Endothelial cell of umbilical vein (primary cell): ENCODE results near the gene ALPK1. TPM values are rescaled to one million over a fixed set of nuclear protein-coding genes. Genes with fewer than 3 reads are reported as not detected.

Experiments used
- BruUV-seq: library from RNA; stranded (reverse); fragments of 400-500 nt; replicated peaks from 2 replicates; lab custom pipeline; 2021; lab: Mats Ljungman, UMichigan
- CTCF ChIA-PET: fragments of 300-600, 350-600 bp; sonication (Branson Sonifier 250); formaldehyde crosslinking; loops from one replicate; lab custom pipeline; 2021; ENCODE audit warnings: antibody characterized with exemption, inconsistent platforms; lab: Charles Lee
- POLR2A ChIA-PET: fragments of 300-600, 350-600 bp; sonication (Branson Sonifier 250); formaldehyde crosslinking; loops from one replicate; lab custom pipeline; 2021; ENCODE audit warnings: antibody characterized with exemption, inconsistent platforms; lab: Charles Lee
- DNase-seq: peaks from one replicate; pipeline ENCODE4 v3.0.0-alpha.2; 2011; ENCODE audit warnings: low read depth, low spot score
- FAIRE-seq: peaks from 2 replicates; lab custom pipeline; 2011; peaks lifted over from hg19 to GRCh38; lab: Jason Lieb, UNC
- H2AFZ ChIP-seq: 2 replicates; pipeline ENCODE4 v1.6.0; 2012; ENCODE audit warnings: low read depth, low read length, control low read depth, inconsistent platforms
- H3K27ac ChIP-seq: 2 replicates; pipeline ENCODE4 v1.5.1; 2011; ENCODE audit warnings: low read depth, mild to moderate bottlenecking, control low read depth, low read length, moderate library complexity; ENCODE audit not compliant: insufficient read depth
- H3K27me3 ChIP-seq, 2 experiments: 2 replicates each; pipeline versions ENCODE4 v1.6.0 to v1.6.1; 2011; ENCODE audit warnings: low read length in 2 of 2, mixed read lengths in 1 of 2; ENCODE audit not compliant: control insufficient read depth in 2 of 2, insufficient read depth in 2 of 2
- H3K36me3 ChIP-seq, 2 experiments: 2 replicates in 1 of 2; 3 replicates in 1 of 2; pipeline ENCODE4 v1.5.1; 2011; ENCODE audit warnings: low read length in 2 of 2, mild to moderate bottlenecking in 1 of 2, moderate library complexity in 1 of 2; ENCODE audit not compliant: control insufficient read depth in 2 of 2, insufficient read depth in 2 of 2; ENCODE audit errors: extremely low read depth in 1 of 2
- H3K4me1 ChIP-seq: 3 replicates; pipeline ENCODE4 v1.5.1; 2011; ENCODE audit warnings: mild to moderate bottlenecking, low read length; ENCODE audit not compliant: control insufficient read depth, insufficient read depth; ENCODE audit errors: extremely low read depth
- H3K4me2 ChIP-seq: 2 replicates; pipeline ENCODE4 v1.6.1; 2011; ENCODE audit warnings: low read length, control low read depth, mixed read lengths; ENCODE audit not compliant: insufficient read depth
- H3K4me3 ChIP-seq, 3 experiments: fragments of 200-600 bp in 1 of 3; sonication (generic), shearing (Covaris generic) in 1 of 3; replicated peaks in 1 of 3; 2 replicates each; pipeline ENCODE4 v1.5.1; 2011 to 2016; ENCODE audit warnings: control low read depth in 3 of 3, low read length in 3 of 3, mild to moderate bottlenecking in 2 of 3, inconsistent platforms in 1 of 3, low read depth in 1 of 3, moderate library complexity in 1 of 3; ENCODE audit not compliant: insufficient read depth in 1 of 3
- H3K79me2 ChIP-seq: 2 replicates; pipeline ENCODE4 v1.6.0; 2012; ENCODE audit warnings: low read length, inconsistent platforms; ENCODE audit not compliant: control insufficient read depth, insufficient read depth
- H3K9ac ChIP-seq: replicated peaks from 2 replicates; pipeline ENCODE3; 2011; ENCODE audit warnings: low read length, control low read depth; ENCODE audit not compliant: insufficient read depth; ENCODE audit errors: extremely low read depth
- H3K9me1 ChIP-seq: replicated peaks from 3 replicates; pipeline ENCODE4 v1.6.0; 2011; ENCODE audit warnings: mild to moderate bottlenecking, low read length; ENCODE audit not compliant: control insufficient read depth, insufficient read depth; ENCODE audit errors: extremely low read depth
- H3K9me3 ChIP-seq: replicated peaks from 2 replicates; pipeline ENCODE4 v1.5.1; 2012; ENCODE audit warnings: low read length, inconsistent platforms; ENCODE audit not compliant: control insufficient read depth, insufficient read depth
- H4K20me1 ChIP-seq: replicated peaks from 2 replicates; pipeline ENCODE3; 2011; ENCODE audit warnings: mild to moderate bottlenecking, low read length; ENCODE audit not compliant: control insufficient read depth, insufficient read depth; ENCODE audit errors: extremely low read depth
- EZH2 ChIP-seq: IDR thresholded peaks from 2 replicates; pipeline ENCODE4 v1.6.1; 2012; ENCODE audit warnings: borderline replicate concordance, low read depth, mild to moderate bottlenecking, moderate library complexity, low read length, inconsistent platforms; ENCODE audit not compliant: severe bottlenecking
- FOS ChIP-seq: IDR thresholded peaks from 2 replicates; pipeline ENCODE4 v1.6.1; 2011; ENCODE audit warnings: mild to moderate bottlenecking, low read length, moderate library complexity, borderline replicate concordance; ENCODE audit not compliant: insufficient read depth
- GATA2 ChIP-seq: IDR thresholded peaks from 2 replicates; pipeline ENCODE4 v1.7.0; 2011; ENCODE audit warnings: low read depth, mild to moderate bottlenecking, moderate library complexity, mixed read lengths, low read length; ENCODE audit not compliant: insufficient read length, insufficient read depth
- JUN ChIP-seq: IDR thresholded peaks from 2 replicates; pipeline ENCODE4 v1.6.1; 2011; ENCODE audit warnings: borderline replicate concordance, low read depth; ENCODE audit not compliant: insufficient read length, insufficient read depth
- MYC ChIP-seq: IDR thresholded peaks from one replicate; pipeline ENCODE4 v1.6.1; 2011; ENCODE audit warnings: mild to moderate bottlenecking, low read depth, low read length
- POLR2A ChIP-seq: IDR thresholded peaks from 2 replicates; pipeline ENCODE4 v1.6.1; 2012; ENCODE audit warnings: low read depth, mild to moderate bottlenecking, control low read depth, low read length
- POLR2AphosphoS5 ChIP-seq: IDR thresholded peaks from 2 replicates; pipeline ENCODE4 v1.6.1; 2012; ENCODE audit warnings: low read depth, mild to moderate bottlenecking, control low read depth, low read length, moderate library complexity; ENCODE audit not compliant: insufficient read depth
- dilution Hi-C: fragments of 300-500 bp; cut with MboI; formaldehyde crosslinking; loops from one replicate; pipeline ENCODE4 v1.15.0; 2019; ENCODE audit warnings: low sequenced_read_pairs; ENCODE audit not compliant: extremely low pct_ligation_motif_present
- intact Hi-C: fragments of 100-400 bp; cut with micrococcal nuclease; formaldehyde crosslinking; loops from one replicate; pipeline ENCODE4 v1.10.0; 2022
- polyA plus RNA-seq, 4 experiments: library from polyadenylated mRNA; depleted of rRNA in 3 of 4; stranded (reverse) in 3 of 4; unstranded in 1 of 4; fragments of >200 nt; gene quantifications; 2 replicates each; pipeline versions ENCODE4 v1.2.1 to v1.2.3, GENCODE V29; 2011 to 2012; ENCODE audit warnings: missing spikeins in 1 of 4
- total RNA-seq: library from RNA; stranded (reverse); gene quantifications from 2 replicates; pipeline ENCODE4 v1.2.3, GENCODE V29; 2021
- TF ChIP-seq, protein P1 (sequence below), 2 donors: IDR thresholded peaks; 1 replicate in 1 of 2; 2 replicates in 1 of 2; pipeline ENCODE4 v1.5.1; 2011; ENCODE audit warnings: low read length in 2 of 2, mild to moderate bottlenecking in 2 of 2, moderate library complexity in 2 of 2, control low read depth in 1 of 2, inconsistent platforms in 1 of 2, low read depth in 1 of 2; ENCODE audit not compliant: insufficient read depth in 1 of 2; ENCODE audit errors: extremely low read depth in 1 of 2
- TF ChIP-seq, protein P2 (sequence below): IDR thresholded peaks from 2 replicates; pipeline ENCODE4 v1.6.1; 2011; ENCODE audit not compliant: insufficient read depth, insufficient read length

The ALPK1 gene
- total and polyA plus RNA-seq, 2 donors (not counting 3 experiments of a cell fraction or from before 2014, with no cell fraction given) = 1.4 to 5.5 TPM

DNA sequence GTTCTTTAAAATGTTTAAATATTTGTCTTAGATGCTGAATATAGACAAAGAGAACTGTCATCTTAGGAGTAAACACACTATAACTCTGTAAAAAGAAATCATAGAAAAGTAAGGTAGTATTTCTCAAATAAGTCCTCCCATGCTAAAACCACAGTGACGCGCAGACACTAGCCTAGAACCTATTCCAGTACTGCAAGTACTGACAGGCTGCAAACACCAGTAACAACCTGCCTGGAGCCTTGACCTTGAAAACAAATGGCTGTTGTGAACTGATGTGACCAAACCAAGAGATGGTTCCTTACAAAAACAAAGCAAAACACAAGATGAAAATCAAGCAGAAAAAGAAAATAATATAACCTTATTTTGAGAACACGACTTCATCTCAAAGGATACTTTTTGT lies 19.9 kb upstream of the ALPK1 start:
- Histone ChIP-seq H3K36me3 (peaks cover 2 to 4% of the 10 kb centered on the region in 2 experiments), H3K4me1 (peaks cover 4% of the 10 kb centered on the region), H2AFZ (no peak overlapping the region), H3K9me3 (no peaks in the 10 kb centered on the region), H3K79me2 (peaks cover 26% of the 10 kb centered on the region), H3K27me3 (no peaks in the 10 kb centered on the region), H3K4me2 (no peak overlapping the region), H3K27ac (no peak overlapping the region), H3K9ac (no peak overlapping the region), H3K4me3 (no peak overlapping the region), H4K20me1 (no peaks in the 10 kb centered on the region), H3K9me1 (no peaks in the 10 kb centered on the region)
- POLR2A ChIA-PET = no interaction called here
- TF ChIP-seq, protein P1, sequence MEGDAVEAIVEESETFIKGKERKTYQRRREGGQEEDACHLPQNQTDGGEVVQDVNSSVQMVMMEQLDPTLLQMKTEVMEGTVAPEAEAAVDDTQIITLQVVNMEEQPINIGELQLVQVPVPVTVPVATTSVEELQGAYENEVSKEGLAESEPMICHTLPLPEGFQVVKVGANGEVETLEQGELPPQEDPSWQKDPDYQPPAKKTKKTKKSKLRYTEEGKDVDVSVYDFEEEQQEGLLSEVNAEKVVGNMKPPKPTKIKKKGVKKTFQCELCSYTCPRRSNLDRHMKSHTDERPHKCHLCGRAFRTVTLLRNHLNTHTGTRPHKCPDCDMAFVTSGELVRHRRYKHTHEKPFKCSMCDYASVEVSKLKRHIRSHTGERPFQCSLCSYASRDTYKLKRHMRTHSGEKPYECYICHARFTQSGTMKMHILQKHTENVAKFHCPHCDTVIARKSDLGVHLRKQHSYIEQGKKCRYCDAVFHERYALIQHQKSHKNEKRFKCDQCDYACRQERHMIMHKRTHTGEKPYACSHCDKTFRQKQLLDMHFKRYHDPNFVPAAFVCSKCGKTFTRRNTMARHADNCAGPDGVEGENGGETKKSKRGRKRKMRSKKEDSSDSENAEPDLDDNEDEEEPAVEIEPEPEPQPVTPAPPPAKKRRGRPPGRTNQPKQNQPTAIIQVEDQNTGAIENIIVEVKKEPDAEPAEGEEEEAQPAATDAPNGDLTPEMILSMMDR (IDR thresholded peaks at IDR 0.05; ENCODE audit: extremely low read depth in 1 of 2, insufficient read depth in 1 of 2, low read depth in 1 of 2, low read length in 2 of 2) = no peak
- TF ChIP-seq POLR2A (no peak), MYC (no peak), JUN (no peak), FOS (no peak), EZH2 (no peak), GATA2 (no peak), POLR2AphosphoS5 (no peak)
- TF ChIP-seq, protein P2, sequence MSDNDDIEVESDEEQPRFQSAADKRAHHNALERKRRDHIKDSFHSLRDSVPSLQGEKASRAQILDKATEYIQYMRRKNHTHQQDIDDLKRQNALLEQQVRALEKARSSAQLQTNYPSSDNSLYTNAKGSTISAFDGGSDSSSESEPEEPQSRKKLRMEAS = no peak
- FAIRE-seq = no peak
- no TSS peak for BruUV-seq
- no peak for DNase-seq
- CTCF ChIA-PET = interaction anchor here (1.8 kb wide), 1 partner anchor 178 kb away, joined by 4 read pairs; no protein-coding TSS in a partner anchor
- intact Hi-C loops = no loop called here
- dilution Hi-C loops = no loop called here
